GM23338 (cell line): ENCODE results near the gene LRP1B. TPM values are rescaled to one million over a fixed set of nuclear protein-coding genes. Genes with fewer than 3 reads are reported as not detected.

Source experiments
- ATAC-seq: fragments of 200-7000 bp; cut with Tn5 transposase; 3 replicates; pipeline ENCODE4 v1.9.1; 2020
- DNase-seq: peaks from one replicate; pipeline ENCODE4 v3.0.0-alpha.2; 2015; ENCODE audit warnings: low spot score
- H2AFZ ChIP-seq: fragments of 200-600 bp; sonication (generic); 2 replicates; pipeline ENCODE4 v1.8.0; 2016; ENCODE audit warnings: antibody characterized with exemption, mild to moderate bottlenecking, moderate library complexity
- H3F3A ChIP-seq: fragments of 200-600 bp; sonication (generic); replicated peaks from 2 replicates; pipeline ENCODE4 v1.8.0; 2017; ENCODE audit warnings: antibody characterized with exemption, mixed run types, low read depth
- H3K27ac ChIP-seq: fragments of 200-600 bp; sonication (generic); 2 replicates; pipeline ENCODE4 v1.6.1; 2016; ENCODE audit warnings: low read depth
- H3K27me3 ChIP-seq: fragments of 200-600 bp; sonication (generic); 2 replicates; pipeline ENCODE4 v1.8.0; 2016; ENCODE audit warnings: mild to moderate bottlenecking, mixed run types, moderate library complexity; ENCODE audit not compliant: insufficient read depth
- H3K36me3 ChIP-seq: fragments of 200-600 bp; sonication (generic); 2 replicates; pipeline ENCODE4 v1.8.0; 2016; ENCODE audit warnings: mild to moderate bottlenecking; ENCODE audit not compliant: insufficient read depth
- H3K4me1 ChIP-seq: fragments of 200-600 bp; sonication (generic); 2 replicates; pipeline ENCODE4 v1.8.0; 2016; ENCODE audit warnings: mild to moderate bottlenecking, moderate library complexity; ENCODE audit not compliant: insufficient read depth
- H3K4me2 ChIP-seq: fragments of 200-600 bp; sonication (generic); 2 replicates; pipeline ENCODE4 v1.7.1; 2017; ENCODE audit warnings: mixed run types
- H3K4me3 ChIP-seq: fragments of 200-600 bp; sonication (generic); 2 replicates; pipeline ENCODE4 v1.6.1; 2016; ENCODE audit warnings: mixed run types
- H3K79me2 ChIP-seq: fragments of 200-600 bp; sonication (generic); replicated peaks from 2 replicates; pipeline ENCODE4 v1.8.0; 2017; ENCODE audit warnings: mild to moderate bottlenecking; ENCODE audit not compliant: insufficient read depth
- H3K9me2 ChIP-seq: fragments of 200-600 bp; sonication (generic); 2 replicates; pipeline ENCODE4 v1.8.0; 2017; ENCODE audit not compliant: insufficient read depth
- H4K20me1 ChIP-seq: fragments of 200-600 bp; sonication (generic); replicated peaks from 2 replicates; pipeline ENCODE4 v1.8.0; 2017; ENCODE audit warnings: mild to moderate bottlenecking; ENCODE audit not compliant: insufficient read depth
- H3K27ac Mint-ChIP-seq: 2 replicates; pipeline ENCODE4 v1.8.0; 2020; ENCODE audit warnings: inconsistent platforms, mild to moderate bottlenecking, moderate library complexity, mixed read lengths
- H3K27me3 Mint-ChIP-seq: 3 replicates; pipeline ENCODE4 v1.8.0; 2022; ENCODE audit warnings: low read depth, mild to moderate bottlenecking, moderate library complexity, mixed read lengths, inconsistent platforms; ENCODE audit not compliant: insufficient read depth, poor library complexity
- H3K36me3 Mint-ChIP-seq: 3 replicates; pipeline ENCODE4 v1.8.0; 2021; ENCODE audit warnings: low read depth, mild to moderate bottlenecking, inconsistent platforms, moderate library complexity, mixed read lengths
- H3K4me1 Mint-ChIP-seq: 3 replicates; pipeline ENCODE4 v1.8.0; 2020; ENCODE audit warnings: mild to moderate bottlenecking, inconsistent platforms, mixed read lengths
- H3K4me3 Mint-ChIP-seq: 3 replicates; pipeline ENCODE4 v1.8.0; 2021; ENCODE audit warnings: moderate library complexity, mild to moderate bottlenecking, inconsistent platforms, mixed read lengths
- H3K9me3 Mint-ChIP-seq: 3 replicates; pipeline ENCODE4 v1.8.0; 2020; ENCODE audit warnings: moderate library complexity, mild to moderate bottlenecking, inconsistent platforms, mixed read lengths
- JUNB ChIP-seq: IDR thresholded peaks from one replicate; pipeline ENCODE4 v1.6.1; 2016; ENCODE audit warnings: antibody characterized with exemption; ENCODE audit not compliant: unreplicated experiment
- NANOG ChIP-seq: IDR thresholded peaks from 2 replicates; pipeline ENCODE4 v1.6.1; 2016; ENCODE audit warnings: antibody characterized with exemption, borderline replicate concordance
- STAT1 ChIP-seq: IDR thresholded peaks from one replicate; pipeline ENCODE4 v1.6.1; 2016; ENCODE audit warnings: antibody characterized with exemption; ENCODE audit not compliant: unreplicated experiment
- ZNF331 ChIP-seq: fragments of 250-450 bp; sonication (Bioruptor Pico); IDR thresholded peaks from 2 replicates; pipeline ENCODE4 v1.5.0; 2020; ENCODE audit warnings: low read depth, mild to moderate bottlenecking, moderate library complexity
- ZNF462 ChIP-seq: fragments of 250-450 bp; sonication (Bioruptor Pico); IDR thresholded peaks from 2 replicates; pipeline ENCODE4 v1.5.0; 2020; ENCODE audit warnings: mild to moderate bottlenecking, moderate library complexity
- polyA plus RNA-seq: library from polyadenylated mRNA; unstranded; fragments of >200 nt; fragmentation: Nextera tagmentation; extraction: Ambion mirVana; gene quantifications from 2 replicates; pipeline ENCODE4 v1.2.1, GENCODE V29; 2016
- total RNA-seq: library from RNA; depleted of rRNA; stranded (reverse); fragments of >200 nt; shearing (Covaris generic); gene quantifications from 2 replicates; pipeline ENCODE4 v1.2.3, GENCODE V29; 2014

LRP1B gene
- total and polyA plus RNA-seq, 2 experiments from 2014 or later: 0.15 to 0.97 TPM

GRCh38 chr2:140529706-140530105, 1601.1 kb downstream of the LRP1B start:
- Histone ChIP-seq H3K4me2 (no peak overlapping the region), H3K9me2 (no peaks in the 10 kb centered on the region; the same call in 1 of the 2 replicates), H3K36me3 (no peaks in the 10 kb centered on the region), H4K20me1 (no peaks in the 10 kb centered on the region), H2AFZ (peak overlapping the region; percentile 7; the same call in 1 of the 2 replicates), H3K79me2 (no peaks in the 10 kb centered on the region), H3K4me1 (no peaks in the 10 kb centered on the region; the same call in 1 of the 2 replicates), H3K27ac (no peak overlapping the region), H3K4me3 (no peak overlapping the region), H3F3A (no peaks in the 10 kb centered on the region), H3K27me3 (no peaks in the 10 kb centered on the region)
- no peaks in the 10 kb centered on the region for H3K36me3 Mint-ChIP-seq
- no peak for TF ChIP-seq NANOG
- no peak overlapping the region; the same call in 1 of the 2 replicates for H3K27ac Mint-ChIP-seq
- no peak overlapping the region for H3K4me3 Mint-ChIP-seq
- no peaks in the 10 kb centered on the region for H3K27me3 Mint-ChIP-seq
- DNase-seq: no peak
- H3K9me3 Mint-ChIP-seq: no peaks in the 10 kb centered on the region
- H3K4me1 Mint-ChIP-seq: peaks cover 2% of the 10 kb centered on the region; the same call in 1 of the 3 replicates
- no peak for ATAC-seq

GRCh38 chr2:140528982-140529381, 1601.8 kb downstream of the LRP1B start:
- no peaks in the 10 kb centered on the region; the same call in 1 of the 2 replicates for H3K9me2 ChIP-seq
- no peak overlapping the region for H2AFZ ChIP-seq
- no peaks in the 10 kb centered on the region for H4K20me1 ChIP-seq
- no peaks in the 10 kb centered on the region; the same call in 1 of the 2 replicates for H3K4me1 ChIP-seq
- TF ChIP-seq ZNF331 (CRISPR knock-in tag) (no peak), ZNF462 (CRISPR knock-in tag) (no peak), JUNB (no peak), STAT1 (no peak)
- H3K27ac ChIP-seq: no peak overlapping the region
- H3K36me3 Mint-ChIP-seq: no peaks in the 10 kb centered on the region
- H3K27me3 ChIP-seq: no peaks in the 10 kb centered on the region
- DNase-seq (no peak), ATAC-seq (no peak)
- no peaks in the 10 kb centered on the region for H3K36me3 ChIP-seq
- H3F3A ChIP-seq: no peaks in the 10 kb centered on the region
- H3K9me3 Mint-ChIP-seq: no peaks in the 10 kb centered on the region
- H3K79me2 ChIP-seq: no peaks in the 10 kb centered on the region
- no peak overlapping the region for H3K27ac Mint-ChIP-seq
- no peak overlapping the region for H3K4me3 Mint-ChIP-seq
- H3K4me3 ChIP-seq: no peak overlapping the region
- H3K4me2 ChIP-seq: no peak overlapping the region
- no peaks in the 10 kb centered on the region for H3K27me3 Mint-ChIP-seq
- peaks cover 2% of the 10 kb centered on the region; the same call in 1 of the 3 replicates for H3K4me1 Mint-ChIP-seq
